GM19467 (cell line): ENCODE measurements around the gene TENT4B.
A peak's percentile ranks its signal among the peaks of the same experiment; 100 is the strongest.
"Not testable (repeated sequence)": the region's sequence is repeated elsewhere in the genome, so short reads cannot be mapped to it uniquely, and the experiment has no call there.

Experiments
- ATAC-seq: cut with Tn5 transposase; IDR thresholded peaks from one replicate; pipeline ENCODE4 v1.9.1; 2021; ENCODE audit warnings: mild to moderate bottlenecking, moderate library complexity; ENCODE audit not compliant: unreplicated experiment

TENT4B gene

GRCh38 chr16:50152807-50153595, at the start of gene TENT4B:
Gene TENT4B, plus strand, starts transcription at chr16:50153306. Its CDS starts 316 bp downstream, at chr16:50153622.
- peak; percentile 73 for ATAC-seq

DNA sequence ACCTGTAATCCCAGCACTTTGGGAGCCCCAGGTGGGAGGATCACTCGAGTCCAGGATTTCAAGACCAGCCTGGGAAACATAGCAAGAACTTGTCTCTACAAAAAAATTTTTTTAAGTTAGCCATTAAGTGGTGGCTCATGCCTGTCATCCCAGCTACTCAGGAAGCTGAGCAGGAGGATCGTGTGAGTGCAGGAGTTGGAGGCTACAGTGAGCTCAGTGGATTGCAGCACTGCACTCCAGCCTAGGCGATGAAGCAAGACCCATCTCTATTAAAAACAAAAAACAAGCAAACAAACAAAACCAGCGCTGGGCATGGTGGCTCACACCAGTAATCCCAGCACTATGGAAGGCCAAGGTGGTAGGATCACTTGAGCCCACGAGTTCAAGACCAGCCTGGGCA, 49.3 kb upstream of the TENT4B start:
- no peak for ATAC-seq

DNA sequence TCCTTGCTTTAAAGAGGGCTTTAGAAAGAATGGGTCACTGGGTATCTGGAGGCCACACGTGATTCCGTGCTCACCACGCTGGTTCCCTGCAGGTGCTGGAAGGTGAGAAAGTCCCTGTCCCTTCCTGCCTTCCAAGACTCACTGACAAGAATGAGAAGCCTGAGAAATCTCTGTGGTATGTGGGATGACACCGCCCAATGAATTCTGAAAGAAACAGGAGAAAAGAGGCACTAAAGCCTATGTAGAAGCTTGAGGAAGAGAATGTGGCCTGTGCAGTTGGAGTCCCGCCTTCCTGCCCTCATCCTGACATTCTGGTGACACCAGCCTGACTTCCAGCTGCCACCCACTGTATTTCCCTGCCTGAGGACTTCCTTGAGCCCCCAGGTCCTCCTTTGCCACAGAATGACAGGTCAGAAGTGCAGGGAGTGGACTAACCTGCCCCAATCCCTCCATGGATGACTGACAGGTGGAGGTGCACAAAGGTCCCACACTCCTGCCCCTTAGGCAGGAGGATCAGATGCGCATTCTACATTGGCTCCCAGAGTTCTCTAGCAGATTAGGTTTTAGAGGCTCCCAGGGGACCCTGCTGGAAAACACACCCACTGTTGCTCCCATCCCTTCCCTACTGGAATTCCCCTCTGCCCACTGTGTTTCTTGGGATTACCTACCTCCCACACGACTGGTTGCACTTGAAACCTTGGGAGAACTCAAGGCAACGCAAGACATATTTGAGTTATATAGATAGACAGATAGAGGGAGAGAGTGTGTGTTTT, 38.6 kb upstream of the TENT4B start:
- ATAC-seq: no peak

GRCh38 chr16:50120711-50121110, 32.4 kb upstream of the TENT4B start:
- ATAC-seq: no peak

DNA sequence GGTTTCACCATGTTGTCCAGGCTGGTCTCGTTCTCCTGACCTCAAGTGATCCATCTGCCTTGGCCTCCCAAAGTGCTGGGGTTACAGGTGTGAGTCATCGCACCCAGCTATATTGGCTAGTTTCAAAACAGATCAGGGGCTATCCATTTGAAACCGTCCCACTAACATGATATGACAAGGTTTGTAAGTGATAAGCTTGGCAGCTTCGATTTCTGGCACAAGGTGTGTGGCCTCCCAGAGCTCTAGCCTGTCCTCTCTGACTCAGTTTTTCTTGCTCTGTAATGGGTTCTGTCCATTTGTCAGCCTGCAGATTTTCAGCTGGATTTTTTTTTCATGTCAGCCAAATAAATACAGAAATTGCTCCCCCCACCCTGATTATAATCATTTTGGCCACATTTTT, 31.8 kb upstream of the TENT4B start:
- no peak for ATAC-seq

DNA sequence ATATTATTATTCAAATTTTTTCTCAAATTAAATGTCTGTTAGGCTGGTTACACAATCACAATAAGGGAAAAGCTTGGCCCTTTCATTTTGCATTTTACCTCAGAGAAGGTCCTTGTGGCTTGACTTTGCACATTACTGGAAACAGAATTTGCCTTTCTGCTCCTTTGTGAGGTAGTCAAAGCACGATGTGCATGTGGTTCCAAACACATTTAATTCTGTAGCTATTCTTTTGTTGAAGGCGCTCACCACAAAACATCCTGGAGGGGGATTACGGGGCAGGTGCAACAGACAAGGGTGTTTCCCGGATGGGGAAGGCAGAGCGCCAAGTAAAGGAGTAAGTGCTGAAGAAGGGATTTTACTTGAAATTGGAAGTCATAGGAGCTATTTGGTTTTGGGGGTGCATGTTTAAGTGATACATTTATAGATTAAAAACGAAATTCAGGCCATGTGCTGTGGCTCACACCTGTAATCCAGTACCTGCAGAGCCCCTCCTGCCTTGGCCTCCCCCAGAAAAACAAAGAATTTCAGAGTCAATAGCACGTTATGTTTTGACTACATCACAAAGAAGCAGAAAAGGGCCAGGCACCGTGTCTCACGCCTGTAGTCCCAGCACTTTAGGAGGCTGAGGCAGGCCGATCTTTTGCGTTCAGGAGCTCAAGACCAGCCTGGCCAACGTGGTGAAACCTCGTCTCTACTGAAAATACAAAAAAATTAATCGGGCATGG, 31.2 kb upstream of the TENT4B start:
- peak; percentile 60 for ATAC-seq

DNA sequence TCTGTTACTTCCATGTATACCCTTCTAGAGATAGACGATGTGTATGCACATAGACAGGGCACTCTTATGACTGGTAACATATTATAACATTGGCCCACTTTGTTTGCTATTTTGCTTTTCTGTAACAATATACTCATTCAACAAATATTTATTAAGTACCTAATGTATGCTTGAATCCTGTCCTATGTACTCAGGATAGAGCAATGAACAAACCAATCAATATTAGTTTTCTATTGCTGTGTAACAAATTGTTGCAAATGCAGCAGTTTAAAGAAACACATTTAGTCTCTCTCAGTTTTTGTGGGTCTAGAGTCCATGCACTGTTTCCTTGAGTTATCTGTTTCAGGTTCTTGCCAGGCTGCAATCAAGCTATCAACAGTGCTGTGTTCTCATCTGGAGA, 29.7 kb upstream of the TENT4B start:
- ATAC-seq: no peak

DNA sequence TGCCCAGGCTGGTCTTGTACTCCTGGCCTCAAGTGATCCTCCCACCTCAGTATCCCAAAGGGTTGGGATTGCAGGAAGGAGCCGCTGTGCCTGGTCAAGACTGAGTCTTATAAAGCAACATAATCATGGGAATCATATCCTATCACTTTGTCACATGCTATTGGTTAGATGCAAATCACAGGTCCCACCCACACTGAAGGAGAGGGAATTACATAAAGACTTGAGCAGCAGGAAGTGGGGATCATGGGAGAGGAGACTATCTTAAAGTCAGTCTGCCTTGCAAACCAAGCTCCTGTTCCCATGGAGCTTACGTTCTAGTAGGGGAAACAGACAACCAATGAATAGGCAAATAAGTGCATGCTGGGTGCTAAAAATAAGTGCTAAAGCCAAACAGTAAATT, 28.3 kb upstream of the TENT4B start:
- ATAC-seq: no peak

DNA sequence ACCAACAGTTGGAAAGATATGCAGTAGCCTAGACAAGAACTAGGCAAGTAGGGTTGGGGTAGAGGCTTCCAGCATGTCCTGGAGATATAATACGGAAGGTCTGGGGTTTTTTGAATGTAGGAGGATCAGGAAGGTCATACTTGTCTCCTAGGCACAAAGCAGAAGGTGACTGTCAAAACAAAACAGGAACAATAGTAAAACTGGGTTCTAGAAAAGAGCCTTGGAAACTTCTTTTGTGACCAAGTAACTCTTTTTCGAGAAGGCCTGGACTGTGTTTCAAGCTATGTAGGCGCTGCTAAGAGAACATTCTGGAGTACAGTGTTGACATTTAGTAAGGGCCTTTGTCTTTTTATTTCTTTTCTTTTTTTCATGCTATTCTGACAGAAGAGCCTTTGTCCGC, 26.9 kb upstream of the TENT4B start:
- no peak for ATAC-seq

GRCh38 chr16:50132571-50132970, 20.5 kb upstream of the TENT4B start:
- ATAC-seq: not testable (repeated sequence)

GRCh38 chr16:50133214-50133613, 19.9 kb upstream of the TENT4B start:
- no peak for ATAC-seq

GRCh38 chr16:50136399-50136798, 16.7 kb upstream of the TENT4B start:
- ATAC-seq: no peak

- no peak for ATAC-seq
Measured at GRCh38 chr16:50137268-50137667, 15.8 kb upstream of the TENT4B start.

- no peak for ATAC-seq
Measured at GRCh38 chr16:50139580-50139979, 13.5 kb upstream of the TENT4B start.

- ATAC-seq: no peak
Measured at GRCh38 chr16:50144211-50144610, 8.9 kb upstream of the TENT4B start.

DNA sequence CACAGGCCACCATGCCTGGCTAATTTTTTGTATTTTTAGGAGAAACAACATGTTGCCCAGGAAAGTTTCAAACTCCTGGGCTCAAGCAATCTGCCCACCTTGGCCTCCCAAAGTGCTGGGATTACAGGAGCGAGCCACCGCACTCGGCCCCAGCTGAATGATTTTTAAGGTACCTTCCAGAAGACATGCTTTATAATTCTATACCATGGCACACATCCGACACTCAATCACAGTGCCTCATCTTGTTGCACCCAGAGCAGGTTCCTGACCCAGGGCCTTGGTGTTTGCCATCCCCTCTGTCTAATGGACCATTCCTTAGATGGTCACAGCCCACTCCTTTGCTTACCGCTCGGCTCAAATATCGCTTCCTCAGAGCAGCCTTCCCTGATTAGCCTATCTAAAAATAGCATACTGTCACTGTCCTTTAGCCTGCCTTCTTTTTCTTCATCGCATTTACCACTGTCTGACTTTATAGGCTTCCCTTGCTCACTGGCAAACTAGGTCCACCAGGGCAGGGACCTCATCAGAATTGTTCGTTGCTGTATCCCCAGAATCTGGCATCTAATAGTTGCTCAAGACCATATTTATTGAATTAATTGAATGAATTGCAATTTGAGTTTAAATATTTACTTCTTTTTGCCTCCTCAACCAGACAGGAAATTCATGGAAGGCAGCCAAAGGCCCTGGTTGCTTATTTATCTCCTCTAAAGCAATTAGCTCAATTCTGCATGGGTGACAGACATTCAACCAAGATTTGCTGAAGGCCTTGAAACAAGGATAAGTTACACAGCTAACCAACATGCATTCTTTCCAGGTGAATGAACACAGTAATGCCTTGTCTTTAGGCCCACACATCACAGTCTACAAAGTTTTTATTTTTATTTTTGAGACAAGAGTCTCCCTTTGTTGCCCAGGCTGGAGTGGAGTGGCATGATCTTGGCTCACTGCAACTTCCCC, 6.3 kb upstream of the TENT4B start:
- ATAC-seq: no peak

- no peak for ATAC-seq
Measured at GRCh38 chr16:50151322-50151721, 1.8 kb upstream of the TENT4B start.

DNA sequence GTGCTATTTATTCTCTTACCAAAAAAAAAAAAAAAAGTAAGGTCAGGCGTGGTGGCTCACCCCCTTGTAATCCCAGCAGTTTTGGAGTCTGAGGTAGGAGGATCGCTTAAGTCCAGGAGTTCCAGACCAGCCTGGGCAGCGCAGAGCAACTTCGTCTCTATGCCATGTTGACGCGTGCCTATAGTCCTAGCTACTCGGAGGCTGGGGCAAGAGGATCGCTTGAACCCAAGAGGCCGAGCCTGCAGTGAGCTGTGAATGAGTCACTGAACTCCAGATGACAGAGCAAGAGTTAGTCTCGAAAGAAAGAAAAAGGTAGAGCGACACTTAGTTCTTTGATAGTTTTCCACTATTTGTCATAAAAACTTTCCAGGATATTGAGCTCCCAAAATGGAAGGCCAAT, 1.4 kb upstream of the TENT4B start:
- ATAC-seq: no peak

GRCh38 chr16:50152351-50152806, 727 bp upstream of the TENT4B start:
- peak; percentile 45 for ATAC-seq
